GM12891 (cell line): Measurements from ENCODE around the gene SHISA5.

Experiments used
- POLR2A ChIP-seq: IDR thresholded peaks from 2 replicates; pipeline ENCODE4 v1.6.1; 2011; ENCODE audit warnings: low read depth, low read length, control low read depth
- POLR2AphosphoS5 ChIP-seq: IDR thresholded peaks from 2 replicates; pipeline ENCODE4 v1.6.1; 2011; ENCODE audit warnings: low read depth, low read length, control low read depth

- TF ChIP-seq POLR2A (no peak), POLR2AphosphoS5 (no peak)
Measured at GRCh38 chr3:48436855-48437254, 67.1 kb downstream of the SHISA5 start.
